DND-41 (cell line): ENCODE measurements around the gene ACTL6B.

Experiments
- ATAC-seq: fragments of 200-7000 bp; cut with Tn5 transposase; 3 replicates; pipeline ENCODE4 v1.9.1; 2021; ENCODE audit warnings: low read depth; ENCODE audit not compliant: insufficient read depth
- DNase-seq: peaks from one replicate; pipeline ENCODE4 v3.0.0-alpha.2; 2020
- H2AFZ ChIP-seq: 2 replicates; pipeline ENCODE4 v1.6.0; 2012; ENCODE audit warnings: low read depth, low read length
- H3K27ac ChIP-seq: 2 replicates; pipeline ENCODE4 v1.5.1; 2012; ENCODE audit warnings: low read length, inconsistent platforms
- H3K27me3 ChIP-seq: fragments of 200-600 bp; sonication (generic); 2 replicates; pipeline ENCODE4 v1.6.0; 2012; ENCODE audit warnings: low read length, mild to moderate bottlenecking, inconsistent platforms; ENCODE audit not compliant: insufficient read depth, poor library complexity
- H3K36me3 ChIP-seq: 2 replicates; pipeline ENCODE4 v1.5.1; 2012; ENCODE audit warnings: low read length, inconsistent platforms; ENCODE audit not compliant: insufficient read depth
- H3K4me1 ChIP-seq: 2 replicates; pipeline ENCODE4 v1.5.1; 2012; ENCODE audit warnings: mild to moderate bottlenecking, low read length; ENCODE audit not compliant: insufficient read depth
- H3K4me2 ChIP-seq: 2 replicates; pipeline ENCODE4 v1.6.0; 2012; ENCODE audit warnings: mild to moderate bottlenecking, moderate library complexity, low read length, inconsistent platforms; ENCODE audit not compliant: insufficient read depth
- H3K4me3 ChIP-seq, 2 experiments: fragments of 200-600 bp in 1 of 2; shearing (Covaris generic) in 1 of 2; 2 replicates each; pipeline ENCODE4 v1.5.1; 2012 to 2016; ENCODE audit warnings: inconsistent platforms in 2 of 2, low read length in 2 of 2, mild to moderate bottlenecking in 2 of 2, low read depth in 1 of 2, moderate library complexity in 1 of 2
- H3K79me2 ChIP-seq: 2 replicates; pipeline ENCODE4 v1.6.0; 2012; ENCODE audit warnings: low read length, inconsistent platforms; ENCODE audit not compliant: insufficient read depth
- H3K9ac ChIP-seq: 2 replicates; pipeline ENCODE4 v1.6.0; 2012; ENCODE audit warnings: low read depth, mild to moderate bottlenecking, inconsistent platforms, low read length, moderate library complexity
- H3K9me3 ChIP-seq: 2 replicates; pipeline ENCODE4 v1.5.1; 2012; ENCODE audit warnings: low read length, moderate library complexity, mild to moderate bottlenecking, inconsistent platforms; ENCODE audit not compliant: insufficient read depth, severe bottlenecking
- H4K20me1 ChIP-seq: 2 replicates; pipeline ENCODE4 v1.6.0; 2012; ENCODE audit warnings: low read length; ENCODE audit not compliant: insufficient read depth
- EZH2 ChIP-seq: IDR thresholded peaks from 3 replicates; pipeline ENCODE4 v1.6.1; 2012; ENCODE audit warnings: borderline replicate concordance, low read depth, mild to moderate bottlenecking, moderate library complexity, low read length, inconsistent platforms; ENCODE audit not compliant: severe bottlenecking
- TF ChIP-seq, protein P1 (sequence below): IDR thresholded peaks from 2 replicates; pipeline ENCODE4 v1.5.1; 2012; ENCODE audit warnings: borderline replicate concordance, low read length, moderate library complexity, mild to moderate bottlenecking; ENCODE audit not compliant: poor library complexity, severe bottlenecking; ENCODE audit errors: extremely low read depth

ACTL6B gene

DNA sequence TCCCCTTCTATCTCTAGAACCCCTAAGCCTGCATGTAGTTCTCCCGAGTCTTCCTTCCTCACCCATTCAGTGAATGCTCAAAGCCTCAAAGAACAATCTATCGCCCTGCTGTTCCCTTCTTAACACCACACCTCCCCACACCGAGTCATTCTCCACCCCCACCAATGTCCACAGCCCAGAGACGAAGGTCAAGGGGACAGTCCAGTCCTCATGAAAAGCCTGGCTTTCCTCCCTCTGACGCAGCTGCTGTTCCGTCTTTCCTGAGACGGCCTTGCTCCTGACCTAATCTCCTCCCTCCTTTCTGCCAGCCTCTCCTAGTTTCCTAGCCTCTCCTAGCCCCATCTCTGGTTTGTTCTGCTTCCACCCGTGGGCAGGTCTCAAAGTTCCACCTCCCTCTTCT, 34.7 kb downstream of the ACTL6B start:
- Histone ChIP-seq H4K20me1 (no peaks in the 10 kb centered on the region), H3K4me1 (peaks cover 7% of the 10 kb centered on the region), H3K27me3 (no peaks in the 10 kb centered on the region), H2AFZ (no peak overlapping the region), H3K9ac (no peak overlapping the region), H3K9me3 (no peaks in the 10 kb centered on the region), H3K4me3 (no peak overlapping the region), H3K4me2 (no peak overlapping the region), H3K27ac (no peak overlapping the region), H3K79me2 (no peaks in the 10 kb centered on the region), H3K36me3 (no peaks in the 10 kb centered on the region)
- TF ChIP-seq, protein P1, sequence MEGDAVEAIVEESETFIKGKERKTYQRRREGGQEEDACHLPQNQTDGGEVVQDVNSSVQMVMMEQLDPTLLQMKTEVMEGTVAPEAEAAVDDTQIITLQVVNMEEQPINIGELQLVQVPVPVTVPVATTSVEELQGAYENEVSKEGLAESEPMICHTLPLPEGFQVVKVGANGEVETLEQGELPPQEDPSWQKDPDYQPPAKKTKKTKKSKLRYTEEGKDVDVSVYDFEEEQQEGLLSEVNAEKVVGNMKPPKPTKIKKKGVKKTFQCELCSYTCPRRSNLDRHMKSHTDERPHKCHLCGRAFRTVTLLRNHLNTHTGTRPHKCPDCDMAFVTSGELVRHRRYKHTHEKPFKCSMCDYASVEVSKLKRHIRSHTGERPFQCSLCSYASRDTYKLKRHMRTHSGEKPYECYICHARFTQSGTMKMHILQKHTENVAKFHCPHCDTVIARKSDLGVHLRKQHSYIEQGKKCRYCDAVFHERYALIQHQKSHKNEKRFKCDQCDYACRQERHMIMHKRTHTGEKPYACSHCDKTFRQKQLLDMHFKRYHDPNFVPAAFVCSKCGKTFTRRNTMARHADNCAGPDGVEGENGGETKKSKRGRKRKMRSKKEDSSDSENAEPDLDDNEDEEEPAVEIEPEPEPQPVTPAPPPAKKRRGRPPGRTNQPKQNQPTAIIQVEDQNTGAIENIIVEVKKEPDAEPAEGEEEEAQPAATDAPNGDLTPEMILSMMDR = no peak
- TF ChIP-seq EZH2 = no peak
- ATAC-seq (no peak), DNase-seq (no peak)

DNA sequence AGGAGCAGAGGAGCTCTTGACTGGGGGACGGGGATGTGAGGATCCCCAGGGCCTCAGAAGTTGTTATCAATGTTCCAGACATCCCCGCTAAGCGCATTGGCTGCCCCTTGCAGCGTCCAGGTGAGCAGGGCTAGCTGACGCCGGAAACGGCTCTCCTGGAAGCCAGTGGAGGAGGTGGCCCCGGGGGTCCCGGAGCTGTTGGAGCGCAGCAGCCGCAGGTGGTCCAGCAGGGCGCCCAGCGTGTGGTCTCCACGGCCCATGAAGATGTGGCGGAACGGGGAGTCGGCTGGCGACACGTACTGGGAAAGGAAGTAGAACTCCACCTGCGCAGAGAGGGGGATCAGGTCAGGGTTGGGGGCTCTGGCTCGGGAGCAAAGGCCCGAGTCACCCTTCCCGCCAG, 35.4 kb downstream of the ACTL6B start:
- Histone ChIP-seq H3K36me3 (no peaks in the 10 kb centered on the region), H3K9ac (no peak overlapping the region), H2AFZ (no peak overlapping the region), H3K4me3 (no peak overlapping the region), H4K20me1 (no peaks in the 10 kb centered on the region), H3K79me2 (no peaks in the 10 kb centered on the region), H3K27ac (no peak overlapping the region), H3K9me3 (no peaks in the 10 kb centered on the region), H3K4me1 (no peaks in the 10 kb centered on the region), H3K27me3 (no peaks in the 10 kb centered on the region), H3K4me2 (no peak overlapping the region)
- DNase-seq = no peak
- no peak for TF ChIP-seq EZH2
- TF ChIP-seq, protein P1 = no peak
- ATAC-seq = no peak

DNA sequence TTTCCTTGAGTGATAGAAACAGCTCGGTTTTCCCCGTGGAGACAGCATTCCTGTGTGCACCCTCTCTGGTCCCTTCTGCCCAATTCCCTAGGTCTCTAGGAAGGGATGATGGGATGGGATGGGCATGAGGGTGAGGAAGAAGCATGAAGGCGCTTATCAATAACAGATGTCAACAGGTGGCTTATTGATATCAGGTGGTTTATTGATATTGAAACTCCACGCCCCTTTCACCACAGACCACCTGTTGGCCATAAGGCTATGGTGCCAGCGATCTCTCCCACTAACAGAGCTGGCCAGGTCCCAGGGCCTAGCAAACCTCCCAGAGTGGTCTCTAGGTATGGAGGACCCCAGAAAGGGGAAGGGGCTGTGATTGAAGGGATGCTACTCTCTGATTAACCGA, 36.0 kb downstream of the ACTL6B start:
- Histone ChIP-seq H3K4me1 (no peaks in the 10 kb centered on the region), H2AFZ (no peak overlapping the region), H3K79me2 (no peaks in the 10 kb centered on the region), H3K27ac (no peak overlapping the region), H3K36me3 (no peaks in the 10 kb centered on the region), H3K4me3 (no peak overlapping the region), H4K20me1 (no peaks in the 10 kb centered on the region), H3K27me3 (no peaks in the 10 kb centered on the region), H3K4me2 (no peak overlapping the region), H3K9ac (no peak overlapping the region), H3K9me3 (no peaks in the 10 kb centered on the region)
- no peak for TF ChIP-seq EZH2
- TF ChIP-seq, protein P1 = no peak
- DNase-seq = no peak
- ATAC-seq = no peak

DNA sequence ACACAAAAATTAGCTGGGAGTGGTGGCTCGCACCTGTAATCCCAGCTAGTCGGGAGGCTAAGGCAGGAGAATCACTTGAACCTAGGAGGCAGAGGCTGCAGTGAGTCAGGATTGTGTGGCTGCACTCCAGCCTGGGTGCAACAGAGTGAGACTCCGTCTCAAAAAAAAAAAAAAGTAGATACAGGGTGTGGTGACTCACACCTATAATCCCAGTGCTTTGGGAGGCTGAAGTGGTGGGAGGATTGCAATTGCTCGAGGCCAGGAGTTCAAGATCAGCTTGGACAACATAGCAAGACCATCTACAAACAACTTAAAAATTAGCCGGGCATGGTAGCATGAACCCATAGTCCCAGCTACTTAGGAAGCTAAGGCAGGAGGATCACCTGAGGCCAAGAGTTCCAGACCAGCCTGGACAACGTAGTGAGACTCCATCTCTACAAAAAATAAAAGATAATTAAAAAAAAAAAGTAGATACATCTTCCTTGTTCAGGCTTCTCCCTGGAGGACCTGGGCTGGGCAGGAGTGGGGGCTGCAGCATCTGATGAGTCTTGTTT, 41.9 kb downstream of the ACTL6B start:
- H3K27ac ChIP-seq = no peak overlapping the region
- DNase-seq (no peak), ATAC-seq (no peak)
- no peaks in the 10 kb centered on the region for H3K27me3 ChIP-seq
- H3K4me3 ChIP-seq = no peak overlapping the region
- no peaks in the 10 kb centered on the region for H3K36me3 ChIP-seq
- no peak overlapping the region for H3K9ac ChIP-seq
- no peaks in the 10 kb centered on the region for H3K9me3 ChIP-seq
- H3K4me1 ChIP-seq = peaks cover 24% of the 10 kb centered on the region
- peaks cover 5% of the 10 kb centered on the region; the same call in 1 of the 2 replicates for H3K79me2 ChIP-seq
- H3K4me2 ChIP-seq = no peak overlapping the region
- H2AFZ ChIP-seq = no peak overlapping the region
- no peaks in the 10 kb centered on the region for H4K20me1 ChIP-seq
- TF ChIP-seq, protein P1 = no peak
- TF ChIP-seq EZH2 = no peak
